NCI-H2227 treated with DMSO at 0.1 percent for 48 hours (cell line): ENCODE measurements around the gene CACNA1C.

ENCODE experiments used
- DNase-seq: peaks from one replicate; lab custom pipeline; 2025; lab: John Stamatoyannopoulos, UW

Gene CACNA1C

DNA sequence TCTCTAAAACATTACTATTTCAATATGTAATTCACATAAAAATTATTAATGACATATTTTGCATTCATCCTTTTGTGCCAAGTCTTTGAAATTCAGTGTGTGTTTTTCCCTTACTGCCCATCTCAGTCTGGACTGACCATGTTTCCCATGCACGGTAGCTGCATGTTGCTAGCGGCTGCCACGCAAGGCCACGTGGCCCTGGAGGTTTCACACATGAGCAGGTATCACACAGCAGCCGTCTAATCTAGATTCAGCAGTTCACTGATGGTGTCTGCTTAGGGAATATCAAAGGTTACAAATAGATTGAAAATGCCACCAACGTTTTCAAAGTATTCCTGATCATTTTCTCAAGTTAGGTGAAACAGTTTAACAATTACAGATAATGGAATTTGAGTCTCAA, 507.1 kb downstream of the CACNA1C start:
- no peak for DNase-seq

DNA sequence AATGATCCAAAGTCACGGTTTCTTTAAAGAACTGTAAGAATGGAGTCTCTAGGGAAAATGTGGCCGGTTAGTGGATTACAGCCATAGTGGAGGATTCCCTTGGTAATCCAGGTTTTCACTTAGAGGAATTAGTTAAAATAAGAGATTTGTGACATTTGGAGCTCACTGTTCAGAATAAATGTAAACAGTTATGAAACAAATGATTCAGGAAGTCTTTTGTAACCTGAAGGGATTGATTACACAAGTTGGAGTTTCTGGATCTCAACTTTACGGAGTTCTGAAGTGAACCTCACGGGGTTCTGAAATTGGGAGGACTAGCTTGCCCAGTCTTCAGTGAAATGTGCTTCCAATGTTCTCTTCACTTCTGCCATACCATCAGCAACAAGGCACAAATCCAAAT, 507.6 kb downstream of the CACNA1C start:
- DNase-seq: no peak

DNA sequence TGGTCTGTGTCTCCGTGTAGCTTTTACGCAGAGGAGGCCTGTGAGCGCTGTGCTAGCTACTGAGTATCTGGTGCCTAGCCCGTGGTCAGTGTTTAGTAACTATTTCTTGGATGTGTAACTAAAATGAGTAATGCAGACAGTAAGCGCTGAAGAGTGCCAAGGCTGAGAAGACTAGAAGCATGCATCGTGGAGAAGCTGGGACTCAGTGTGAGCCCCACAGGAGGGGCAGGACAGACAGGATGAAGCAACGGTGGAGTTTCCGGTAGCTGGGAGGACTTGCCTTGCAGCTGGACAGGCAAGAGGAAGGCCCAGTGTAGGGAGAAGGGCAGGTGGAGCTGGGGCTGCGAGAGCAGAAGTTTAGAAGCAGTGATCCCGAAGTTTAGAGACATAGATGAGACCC, 508.6 kb downstream of the CACNA1C start:
- no peak for DNase-seq

DNA sequence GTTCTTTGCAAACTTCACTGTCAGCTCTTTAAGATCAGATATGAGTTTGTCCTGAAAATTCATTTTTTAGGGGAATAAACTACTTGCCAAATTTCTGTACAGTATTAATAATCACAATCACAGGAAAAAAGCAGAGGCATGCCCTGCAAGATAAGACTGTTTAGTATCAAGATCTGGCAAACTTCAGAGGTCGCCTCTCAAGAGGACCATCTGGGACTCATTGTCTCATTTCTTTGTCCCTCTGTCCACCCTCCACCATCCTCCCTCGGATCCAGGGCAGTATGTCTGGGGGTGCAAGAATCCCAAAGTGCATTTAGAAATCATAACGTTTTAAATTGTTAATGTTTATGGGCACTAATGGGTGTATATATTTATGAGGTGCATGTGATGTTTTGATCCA, 509.6 kb downstream of the CACNA1C start:
- DNase-seq: no peak

DNA sequence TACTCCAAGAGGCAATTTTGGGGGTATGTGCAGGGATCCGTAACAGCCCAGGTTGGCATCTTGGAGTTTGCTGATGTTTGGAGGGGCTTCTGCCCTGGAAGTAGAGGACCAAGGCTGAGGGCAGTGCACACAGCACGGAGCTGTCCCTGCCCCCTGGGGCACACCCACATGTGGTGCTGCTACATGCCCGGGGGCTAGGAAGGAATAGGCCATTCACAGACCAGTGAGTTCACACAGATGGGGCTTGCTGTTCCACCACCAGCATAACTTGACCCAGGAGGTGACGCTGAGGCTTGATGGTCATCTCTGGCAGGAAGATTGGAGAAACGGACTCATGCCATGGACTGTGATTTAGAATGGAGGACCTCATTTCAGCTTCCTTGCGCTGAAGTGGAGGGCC, 510.9 kb downstream of the CACNA1C start:
- DNase-seq: no peak

DNA sequence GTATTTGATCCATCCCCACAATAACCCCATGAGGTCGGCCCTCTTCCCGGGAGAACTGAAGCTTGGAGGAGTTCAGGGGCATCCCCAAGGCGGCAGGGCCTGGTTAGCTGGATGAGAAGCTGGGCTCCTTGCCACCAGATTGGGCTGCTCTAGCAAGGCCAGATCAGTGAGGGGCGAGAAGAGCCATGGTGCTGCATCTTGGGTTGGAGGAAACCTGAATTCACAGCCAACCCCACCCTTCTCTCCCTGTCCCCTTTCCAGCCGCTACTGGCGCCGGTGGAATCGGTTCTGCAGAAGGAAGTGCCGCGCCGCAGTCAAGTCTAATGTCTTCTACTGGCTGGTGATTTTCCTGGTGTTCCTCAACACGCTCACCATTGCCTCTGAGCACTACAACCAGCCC, 513.4 kb downstream of the CACNA1C start:
- DNase-seq: no peak

DNA sequence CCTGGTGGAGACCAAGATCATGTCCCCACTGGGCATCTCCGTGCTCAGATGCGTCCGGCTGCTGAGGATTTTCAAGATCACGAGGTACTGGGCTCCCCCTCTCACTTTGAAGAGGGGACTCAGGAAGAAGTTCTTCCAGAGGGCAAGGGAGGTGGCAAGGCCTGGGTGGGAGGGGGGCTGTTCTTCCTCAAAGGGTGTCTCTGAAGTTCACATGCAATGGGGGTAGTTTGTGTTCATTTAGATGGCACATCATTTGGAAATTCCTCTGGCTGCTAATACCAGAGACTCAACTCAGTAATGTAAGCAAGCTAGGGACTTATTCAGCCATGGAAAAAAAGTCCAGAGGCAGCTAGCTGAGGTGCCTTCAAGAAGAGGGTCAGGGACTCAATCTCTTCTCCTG, 514.9 kb downstream of the CACNA1C start:
- no peak for DNase-seq

DNA sequence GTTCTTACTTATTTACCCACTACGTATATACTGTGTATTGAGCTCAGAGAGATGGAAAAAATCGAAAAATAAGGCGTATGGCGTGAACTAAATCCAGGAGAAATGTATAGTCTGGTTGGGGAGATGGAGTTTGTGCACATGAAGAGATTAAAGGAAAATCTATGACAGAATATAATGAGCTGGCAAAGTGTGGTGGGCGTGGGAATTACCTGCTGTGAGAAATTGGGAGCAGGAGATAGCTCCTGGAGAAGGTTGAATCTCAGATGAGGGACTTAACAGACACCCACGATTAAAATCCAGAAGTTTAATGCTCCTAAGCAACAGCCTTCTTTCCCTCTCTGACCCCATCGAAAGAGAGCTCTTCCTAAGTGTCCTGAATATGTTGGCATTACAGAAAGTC, 517.8 kb downstream of the CACNA1C start:
- no peak for DNase-seq

DNA sequence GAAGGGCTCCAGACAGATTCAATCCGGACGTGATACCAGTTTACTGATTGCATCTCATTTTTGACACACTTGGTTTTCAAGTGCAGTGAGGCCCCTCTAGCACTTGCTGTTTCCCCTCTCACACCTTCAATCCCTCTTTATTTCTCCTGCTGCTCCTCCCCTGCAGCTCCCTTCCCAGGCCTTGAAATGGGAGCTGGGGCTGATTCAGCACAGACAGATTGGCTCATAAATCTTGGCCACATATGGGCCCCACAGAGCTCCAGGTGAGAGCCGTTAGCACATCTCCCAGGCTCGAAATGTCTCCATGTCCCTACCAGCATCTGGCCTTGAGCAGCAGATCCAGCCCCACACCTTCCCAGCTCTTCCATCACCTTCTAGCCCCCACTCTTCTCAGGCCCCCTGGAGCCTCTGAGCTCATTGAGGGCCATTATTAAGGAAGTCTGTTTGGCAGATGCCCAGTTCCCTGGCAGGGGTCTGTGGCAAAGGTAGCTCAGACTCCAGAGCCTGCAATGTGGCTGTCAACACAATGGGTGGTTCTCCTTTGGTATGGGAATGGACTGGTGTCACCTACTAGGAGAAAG, 521.7 kb downstream of the CACNA1C start:
- no peak for DNase-seq

DNA sequence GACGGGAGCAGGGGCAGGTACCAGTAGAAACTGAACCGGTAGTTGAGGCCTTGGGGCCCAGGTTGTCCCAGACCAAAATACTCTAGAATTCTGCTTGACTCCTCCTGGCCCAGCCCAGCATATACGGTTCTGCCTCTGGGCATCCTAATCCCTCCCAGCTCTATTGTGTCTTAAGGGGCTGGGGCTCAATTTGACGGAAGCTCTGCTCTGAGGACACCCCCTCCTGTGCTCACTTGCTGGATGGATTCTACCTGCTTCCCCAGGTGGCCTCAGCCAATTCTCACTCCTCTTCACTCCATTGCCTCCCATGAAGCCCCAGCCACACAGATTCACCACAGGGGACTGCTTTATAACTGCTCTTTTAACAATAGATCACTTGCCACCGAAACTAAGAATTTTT, 522.5 kb downstream of the CACNA1C start:
- no peak for DNase-seq

DNA sequence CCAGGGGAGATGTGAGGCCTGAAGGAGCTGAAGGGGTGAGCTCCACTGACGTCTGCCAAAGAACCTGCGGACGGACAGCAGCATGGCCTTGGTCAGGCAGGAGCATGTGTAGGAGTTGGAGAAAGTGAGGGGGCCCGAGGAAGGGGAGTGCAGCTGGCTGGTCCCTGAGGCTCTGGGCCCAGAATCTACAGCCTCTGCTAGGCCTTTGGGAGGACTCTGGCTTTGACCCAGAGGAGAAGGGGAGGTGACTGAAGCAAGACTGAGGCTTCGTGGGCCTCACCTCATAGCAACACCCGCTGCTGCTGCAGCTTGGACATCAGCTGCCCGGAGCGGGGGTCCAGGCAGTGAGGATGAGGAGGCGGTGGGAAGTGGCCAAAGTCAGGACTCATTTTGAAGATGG, 525.4 kb downstream of the CACNA1C start:
- DNase-seq: no peak

DNA sequence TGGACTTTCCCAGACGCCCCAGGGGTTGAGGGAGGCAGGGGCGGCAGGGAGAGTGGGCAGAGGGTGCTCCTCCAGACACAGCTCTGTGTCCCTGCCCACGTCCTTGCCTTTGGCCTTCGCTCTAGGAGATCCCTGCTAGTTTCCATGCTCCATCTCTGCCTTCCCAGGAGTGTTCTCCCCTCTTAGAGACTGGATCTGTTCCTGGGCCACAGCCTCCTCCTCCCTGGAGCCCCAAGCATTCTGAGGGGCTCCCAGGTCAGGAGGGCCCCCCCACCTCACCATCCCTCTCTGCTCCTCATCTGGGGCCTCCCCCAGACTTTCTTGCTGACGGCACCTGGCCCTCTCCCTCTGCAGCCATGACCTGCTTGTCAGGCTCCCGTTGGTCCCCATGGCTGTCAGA, 526.0 kb downstream of the CACNA1C start:
- no peak for DNase-seq

DNA sequence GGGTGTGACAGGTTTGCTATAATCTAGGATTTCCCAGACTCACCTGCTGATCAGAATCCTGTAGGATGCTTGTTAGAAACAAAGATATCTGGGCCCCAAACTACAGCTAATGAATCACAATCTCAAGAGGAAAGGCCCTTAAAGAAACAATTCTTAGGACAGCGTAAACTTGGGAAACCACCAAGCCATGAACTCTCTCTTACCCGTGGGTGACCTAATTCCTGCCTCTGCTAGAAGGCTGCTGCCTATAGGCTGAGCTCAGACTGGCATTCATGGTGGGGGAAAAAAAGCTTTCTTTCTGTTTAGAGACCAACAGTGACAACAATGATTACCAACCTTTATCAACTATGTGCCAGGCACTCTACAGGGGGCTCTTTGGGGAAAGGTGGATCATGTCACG, 528.0 kb downstream of the CACNA1C start:
- DNase-seq: no peak

DNA sequence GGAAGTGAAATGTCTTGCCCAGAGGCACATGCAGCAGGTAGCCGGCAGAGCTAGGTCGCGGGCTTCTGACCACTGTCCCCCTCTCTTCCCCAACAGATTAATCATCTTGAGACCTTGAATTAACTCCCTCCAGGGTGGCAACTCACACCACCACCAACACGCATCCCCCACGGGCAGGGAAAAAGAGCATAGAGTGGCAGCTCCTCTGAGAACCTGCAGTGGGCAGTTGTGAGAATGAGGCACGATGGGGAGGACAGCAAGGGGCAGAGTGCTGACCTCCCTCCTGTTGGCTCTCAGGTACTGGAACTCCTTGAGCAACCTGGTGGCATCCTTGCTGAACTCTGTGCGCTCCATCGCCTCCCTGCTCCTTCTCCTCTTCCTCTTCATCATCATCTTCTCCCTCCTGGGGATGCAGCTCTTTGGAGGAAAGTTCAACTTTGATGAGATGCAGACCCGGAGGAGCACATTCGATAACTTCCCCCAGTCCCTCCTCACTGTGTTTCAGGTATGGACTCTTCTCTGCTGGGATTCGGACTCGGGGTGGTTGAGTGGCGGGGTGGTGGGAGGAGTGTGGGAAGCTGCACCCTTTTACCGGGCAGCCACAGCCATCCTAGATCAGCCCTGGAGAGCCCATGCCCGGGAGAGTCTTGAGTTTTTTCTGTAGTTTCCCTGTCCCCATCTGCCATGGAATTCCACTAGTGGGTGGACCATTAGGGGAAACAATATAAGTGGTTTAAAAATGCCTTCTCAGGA, 528.7 kb downstream of the CACNA1C start:
- no peak for DNase-seq

DNA sequence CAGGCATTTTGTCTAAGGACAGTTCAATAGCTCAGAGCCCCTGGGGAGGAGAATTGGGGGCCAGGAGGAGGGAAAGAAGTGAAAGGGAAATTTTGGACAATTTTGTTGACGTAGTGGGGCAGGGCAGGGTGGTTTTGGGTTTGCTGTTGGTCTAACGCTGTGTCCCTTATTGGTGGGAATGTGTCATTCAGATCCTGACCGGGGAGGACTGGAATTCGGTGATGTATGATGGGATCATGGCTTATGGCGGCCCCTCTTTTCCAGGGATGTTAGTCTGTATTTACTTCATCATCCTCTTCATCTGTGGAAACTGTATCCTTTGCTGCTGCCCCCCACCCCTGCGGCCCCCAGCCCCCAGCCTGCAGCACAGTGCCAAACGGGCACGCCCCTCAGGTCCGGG, 529.8 kb downstream of the CACNA1C start:
- no peak for DNase-seq

DNA sequence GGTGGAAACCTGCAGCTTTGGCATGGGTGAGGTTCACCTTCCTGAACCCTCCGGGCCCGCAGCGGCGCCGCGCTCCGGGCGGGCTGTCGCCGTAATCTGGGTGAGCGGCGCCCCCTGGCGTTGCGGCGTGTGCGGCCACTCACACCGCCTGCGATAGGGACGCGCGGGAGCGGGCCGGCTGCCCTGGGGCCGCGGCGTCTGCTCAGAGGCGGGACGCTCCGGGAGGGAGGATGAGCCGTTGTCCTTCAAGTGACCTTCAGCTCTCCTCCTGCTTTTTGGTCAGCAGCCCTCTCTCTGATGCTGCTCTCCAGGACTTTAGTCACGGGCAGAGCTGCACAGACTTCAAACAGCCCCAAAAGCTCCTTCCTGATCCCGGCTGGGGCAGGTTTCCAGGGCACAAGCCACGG, 530.3 kb downstream of the CACNA1C start:
- DNase-seq: peak; percentile 45

DNA sequence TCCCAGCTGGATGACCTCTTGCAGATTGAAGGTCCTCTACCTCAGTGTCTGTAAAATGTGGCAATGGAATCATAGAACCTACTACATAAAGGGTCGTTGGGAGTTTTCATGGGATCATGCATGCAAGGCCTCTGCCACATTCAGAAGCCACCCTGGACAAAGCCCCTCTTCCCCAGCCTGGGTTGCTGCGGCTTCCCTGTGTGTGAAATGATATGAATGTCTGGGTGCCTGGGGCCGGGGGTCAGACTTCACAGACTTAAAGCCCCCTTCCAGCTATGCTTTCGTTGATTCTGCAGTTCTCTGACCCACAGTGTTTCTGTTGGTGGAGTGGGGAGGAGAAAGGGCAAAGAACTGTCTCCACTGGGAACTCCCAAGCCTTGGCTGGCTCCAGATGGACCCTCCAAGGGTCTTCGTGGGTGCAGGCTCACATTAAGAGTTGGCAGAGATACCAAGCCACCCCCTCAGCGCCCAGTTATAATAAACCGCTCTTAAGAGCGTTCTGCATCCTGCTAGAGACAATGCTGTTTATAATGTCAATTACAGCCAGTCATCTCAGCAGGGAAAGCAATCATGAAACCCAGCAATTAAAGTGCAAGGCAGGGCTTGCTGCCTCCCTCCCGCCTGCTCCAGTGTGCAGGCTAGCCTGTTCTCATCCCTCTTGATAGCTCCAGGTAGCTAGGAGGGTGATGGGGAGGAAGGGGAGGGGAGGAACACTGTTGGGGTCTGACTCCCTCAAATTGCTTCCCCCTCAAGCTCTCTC, 531.0 kb downstream of the CACNA1C start:
- DNase-seq: peak; percentile 66

DNA sequence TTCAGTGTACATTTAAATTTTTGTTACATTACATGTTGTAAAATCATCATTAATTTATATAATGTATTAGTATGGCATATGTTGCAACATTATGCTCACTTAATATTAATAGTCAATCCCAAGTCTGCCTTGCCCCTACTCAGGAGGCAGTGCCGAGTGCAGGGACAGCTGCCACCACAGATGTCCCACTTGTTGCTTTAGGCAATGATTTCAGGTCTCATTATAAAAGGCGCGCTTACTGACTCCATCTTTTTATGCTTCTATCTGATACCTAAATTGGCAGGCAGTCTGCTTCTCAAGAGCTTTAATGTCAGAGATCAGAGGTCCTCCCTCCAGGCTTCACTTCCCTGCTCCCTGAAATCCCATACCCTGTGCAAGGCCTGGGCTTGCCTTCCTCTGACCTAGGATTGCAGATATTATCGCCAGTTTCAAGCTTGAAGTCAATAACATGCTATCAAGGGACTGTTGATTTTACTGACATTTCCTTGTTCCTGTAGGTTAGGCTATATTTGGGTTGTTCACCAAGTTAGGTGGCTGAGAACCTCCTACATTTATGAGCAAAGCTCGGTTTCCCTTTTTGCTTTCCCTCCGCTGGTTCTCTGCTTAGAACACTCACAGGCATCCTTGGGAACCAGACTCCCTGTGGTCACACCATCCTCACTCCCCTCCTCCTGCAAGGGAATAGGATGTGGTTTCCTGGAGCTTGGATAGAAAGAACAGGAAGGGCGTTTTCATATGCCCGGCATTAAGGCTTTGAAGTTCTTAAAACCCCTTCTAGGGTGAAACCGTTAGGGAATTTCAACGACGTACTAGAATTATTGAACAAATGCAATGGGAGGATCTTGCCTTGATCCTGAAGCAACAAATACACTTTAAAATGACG, 533.6 kb downstream of the CACNA1C start:
- DNase-seq: no peak

DNA sequence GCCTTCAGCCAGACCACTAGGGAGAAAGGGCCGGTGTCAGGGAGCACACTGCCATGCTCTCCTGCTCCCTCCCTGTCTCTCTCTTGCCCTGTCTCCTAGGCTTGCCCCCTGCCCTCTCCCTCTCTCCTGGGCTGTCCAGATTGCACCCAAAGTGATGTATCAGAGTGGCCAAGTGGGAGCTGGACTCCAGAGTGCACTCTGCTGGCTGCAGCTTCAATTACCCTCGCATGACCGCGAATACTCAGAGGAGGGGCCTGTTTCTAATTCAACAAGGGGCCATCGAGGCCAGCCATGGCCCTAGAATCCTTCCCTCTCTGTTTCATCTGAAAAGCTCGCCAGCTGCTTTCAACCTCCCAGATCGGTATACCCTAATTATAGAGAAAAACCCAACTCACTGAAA, 535.6 kb downstream of the CACNA1C start:
- no peak for DNase-seq

DNA sequence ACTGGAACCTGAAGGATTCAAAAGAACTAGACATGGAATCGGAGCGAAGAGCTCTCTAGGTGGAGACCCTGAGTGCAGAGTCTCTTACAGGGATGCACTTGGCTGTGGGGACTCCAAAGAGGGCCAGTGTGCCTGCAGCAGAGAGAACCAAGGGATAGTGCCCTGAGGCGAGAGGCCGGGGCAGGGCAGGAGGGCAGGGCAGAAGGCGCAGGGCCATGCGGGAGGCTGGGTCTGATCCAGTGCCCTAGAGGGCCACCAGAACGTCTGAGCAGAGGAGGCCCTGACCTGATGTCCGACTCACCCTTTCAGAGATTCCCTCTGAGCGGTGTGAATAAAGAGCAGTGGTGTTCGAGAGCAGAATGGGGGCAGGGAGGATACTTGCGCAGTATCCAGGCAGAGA, 536.6 kb downstream of the CACNA1C start:
- no peak for DNase-seq

DNA sequence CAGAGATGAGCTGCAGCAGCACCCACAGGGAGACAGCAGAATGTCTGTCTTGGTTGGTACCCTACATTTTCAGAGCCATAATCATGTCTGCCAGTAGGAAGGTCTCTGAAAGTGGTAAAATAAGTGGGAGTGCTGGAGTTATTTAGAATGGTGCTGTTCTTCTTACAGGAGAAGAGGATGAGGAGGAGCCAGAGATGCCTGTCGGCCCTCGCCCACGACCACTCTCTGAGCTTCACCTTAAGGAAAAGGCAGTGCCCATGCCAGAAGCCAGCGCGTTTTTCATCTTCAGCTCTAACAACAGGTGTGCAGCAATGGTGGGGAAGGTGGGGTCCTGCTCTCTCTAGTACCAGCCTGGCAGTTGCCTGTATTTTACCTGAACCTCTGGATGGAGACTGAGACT, 540.3 kb downstream of the CACNA1C start:
- no peak for DNase-seq

DNA sequence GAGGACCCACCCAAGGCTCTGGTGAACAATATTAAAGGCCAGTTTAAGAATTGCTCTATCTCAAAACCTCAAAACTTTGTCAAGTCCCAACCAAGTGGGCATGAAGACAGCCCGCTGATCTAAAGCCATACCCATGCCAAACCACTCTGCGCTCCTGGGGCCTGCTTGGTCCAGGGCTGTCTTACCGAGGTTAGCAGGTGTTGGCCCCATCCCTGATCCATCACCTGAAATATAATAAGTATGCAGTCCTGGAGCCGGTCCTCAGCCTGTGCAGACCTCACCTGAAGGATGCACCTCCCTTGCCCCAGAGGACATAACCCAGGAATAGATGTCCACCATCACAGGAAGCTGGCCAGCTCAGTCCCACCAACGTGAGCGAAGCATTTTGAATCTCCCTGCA, 543.7 kb downstream of the CACNA1C start:
- DNase-seq: no peak
